ENCODE results near the gene AP1B1.
A peak's percentile ranks its signal among the peaks of the same experiment; 100 is the strongest.

AP1B1 gene

DNA sequence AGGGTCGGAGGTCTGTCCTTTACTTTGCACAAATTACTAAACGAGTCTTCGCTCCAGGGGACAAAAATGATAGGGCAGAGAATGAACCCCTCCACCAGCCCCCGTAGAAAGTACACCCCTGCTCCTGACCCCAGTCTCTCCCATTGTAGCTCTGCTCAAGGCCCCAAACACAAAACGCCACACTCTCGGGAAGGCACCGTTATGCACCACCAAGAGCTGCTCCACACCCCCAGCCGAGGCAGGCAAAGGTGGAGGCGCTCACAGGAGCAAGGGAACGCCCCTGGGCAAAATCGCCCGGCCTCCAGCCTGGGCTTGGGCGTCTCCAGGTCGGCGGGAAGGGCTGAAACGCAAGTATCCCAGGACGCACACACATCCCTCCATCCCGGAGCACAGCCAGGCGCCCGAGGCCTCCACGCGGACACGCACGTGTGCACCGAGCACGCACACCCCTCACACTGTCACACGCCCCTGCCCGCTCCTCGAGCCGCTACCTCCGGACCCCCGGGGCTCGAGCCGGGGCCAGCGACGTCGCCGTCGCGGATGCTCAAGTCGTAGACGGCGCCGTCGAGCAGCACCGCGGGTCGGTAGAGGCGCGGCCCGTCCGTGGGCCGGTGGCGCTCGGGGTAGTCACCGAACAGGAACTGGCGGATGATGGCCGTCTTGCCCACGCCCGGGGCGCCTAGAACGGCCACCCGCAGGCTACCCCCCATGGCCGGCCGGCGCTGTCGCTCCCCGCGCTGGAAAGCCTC lies 73.7 kb downstream of the AP1B1 start:
- intact Hi-C loops (cut with micrococcal nuclease), result loop anchor here (5.0 kb wide), 1 partner anchor 73 kb away; the partner anchor contains the start of gene AP1B1
- Mint-ChIP-seq H3K4me3 (peak overlapping the region; percentile 64), H3K27ac (peak overlapping the region; percentile 82), H3K27me3 (peaks cover 54% of the 10 kb centered on the region), H3K4me1 (ENCODE audit: low read depth) (peaks cover 66% of the 10 kb centered on the region), H3K9me3 (no peaks in the 10 kb centered on the region), H3K36me3 (ENCODE audit: low read depth) (peaks cover 79% of the 10 kb centered on the region)

DNA sequence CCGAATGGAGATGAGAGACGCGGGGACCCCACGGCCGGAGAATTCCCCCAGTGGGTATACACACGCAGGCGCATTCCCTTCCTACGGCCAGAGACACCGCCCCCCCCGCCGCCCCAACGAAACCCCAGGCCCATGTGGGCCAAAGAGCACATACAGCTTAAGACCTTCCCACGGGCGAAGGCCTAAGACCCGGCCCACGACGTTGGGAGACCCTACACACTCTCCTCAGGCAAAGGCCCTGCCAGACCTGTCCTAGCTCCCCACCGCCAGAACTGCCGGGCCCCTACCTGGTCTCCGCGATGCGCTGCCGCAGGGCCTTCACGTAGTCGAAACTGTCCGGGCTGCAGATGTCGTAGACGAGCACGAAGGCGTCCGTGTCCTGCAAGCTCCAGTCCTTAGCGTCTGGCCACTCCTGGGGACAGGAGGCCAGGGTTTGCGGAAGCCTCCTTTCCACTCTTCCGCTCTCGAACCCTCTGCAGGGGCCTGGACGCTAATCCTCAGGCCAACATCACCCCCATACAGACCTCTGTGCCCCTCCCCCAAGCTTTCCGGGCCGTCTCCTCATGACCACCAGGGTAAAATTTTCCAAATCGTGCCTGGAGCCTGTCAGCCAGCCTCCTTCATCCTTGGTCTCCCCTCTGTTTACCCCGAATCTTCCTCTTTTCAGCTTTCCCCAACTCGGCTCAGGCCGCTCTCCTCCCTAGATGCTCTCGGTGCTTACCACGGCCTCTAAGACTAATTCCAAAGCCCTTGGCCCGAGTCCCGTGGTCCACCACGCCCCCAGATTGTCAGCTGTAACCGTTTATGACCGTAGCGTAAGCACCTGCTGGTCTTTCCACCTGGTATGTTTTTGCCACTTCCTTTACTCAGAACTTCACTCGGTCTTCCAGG lies 74.5 kb downstream of the AP1B1 start:
- peaks cover 75% of the 10 kb centered on the region for H3K4me1 Mint-ChIP-seq (ENCODE audit: low read depth)
- no peaks in the 10 kb centered on the region for H3K9me3 Mint-ChIP-seq
- H3K27ac Mint-ChIP-seq, result peak overlapping the region; percentile 82
- H3K4me3 Mint-ChIP-seq, result peak overlapping the region; percentile 64
- H3K36me3 Mint-ChIP-seq (ENCODE audit: low read depth), result peaks cover 81% of the 10 kb centered on the region
- peaks cover 54% of the 10 kb centered on the region for H3K27me3 Mint-ChIP-seq
- intact Hi-C loops (cut with micrococcal nuclease), result loop anchor here (5.0 kb wide), 1 partner anchor 73 kb away; the partner anchor contains the start of gene AP1B1

DNA sequence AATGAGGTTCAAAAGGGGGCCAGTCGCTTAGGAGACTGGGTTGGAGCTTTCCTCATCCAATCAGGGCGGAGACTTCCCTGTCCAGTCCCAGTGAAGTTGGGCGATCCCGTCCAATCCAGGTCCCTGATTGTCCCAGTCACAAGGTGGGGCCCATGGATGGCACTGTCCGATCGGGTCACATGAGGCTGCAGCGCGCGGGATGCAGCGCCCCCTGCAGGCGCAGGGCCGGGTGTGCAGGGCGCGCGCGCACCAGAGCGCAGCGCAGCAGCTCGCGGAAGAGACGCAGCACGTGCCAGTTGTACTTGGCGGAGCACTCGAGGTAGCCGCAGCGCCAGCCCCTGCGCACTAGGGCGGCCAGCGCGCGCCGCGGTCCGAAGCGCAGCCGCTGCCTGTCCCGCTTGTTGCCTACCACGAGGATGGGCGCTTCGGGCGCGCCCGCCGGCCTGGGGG lies 75.2 kb downstream of the AP1B1 start:
- Mint-ChIP-seq H3K4me1 (ENCODE audit: low read depth) (peaks cover 81% of the 10 kb centered on the region), H3K9me3 (no peaks in the 10 kb centered on the region), H3K27me3 (peaks cover 50% of the 10 kb centered on the region), H3K36me3 (ENCODE audit: low read depth) (peaks cover 81% of the 10 kb centered on the region), H3K4me3 (peak overlapping the region; percentile 37), H3K27ac (peak overlapping the region; percentile 82)
- intact Hi-C loops (cut with micrococcal nuclease), result loop anchor here (5.0 kb wide), 1 partner anchor 74 kb away; the partner anchor contains the start of gene AP1B1

DNA sequence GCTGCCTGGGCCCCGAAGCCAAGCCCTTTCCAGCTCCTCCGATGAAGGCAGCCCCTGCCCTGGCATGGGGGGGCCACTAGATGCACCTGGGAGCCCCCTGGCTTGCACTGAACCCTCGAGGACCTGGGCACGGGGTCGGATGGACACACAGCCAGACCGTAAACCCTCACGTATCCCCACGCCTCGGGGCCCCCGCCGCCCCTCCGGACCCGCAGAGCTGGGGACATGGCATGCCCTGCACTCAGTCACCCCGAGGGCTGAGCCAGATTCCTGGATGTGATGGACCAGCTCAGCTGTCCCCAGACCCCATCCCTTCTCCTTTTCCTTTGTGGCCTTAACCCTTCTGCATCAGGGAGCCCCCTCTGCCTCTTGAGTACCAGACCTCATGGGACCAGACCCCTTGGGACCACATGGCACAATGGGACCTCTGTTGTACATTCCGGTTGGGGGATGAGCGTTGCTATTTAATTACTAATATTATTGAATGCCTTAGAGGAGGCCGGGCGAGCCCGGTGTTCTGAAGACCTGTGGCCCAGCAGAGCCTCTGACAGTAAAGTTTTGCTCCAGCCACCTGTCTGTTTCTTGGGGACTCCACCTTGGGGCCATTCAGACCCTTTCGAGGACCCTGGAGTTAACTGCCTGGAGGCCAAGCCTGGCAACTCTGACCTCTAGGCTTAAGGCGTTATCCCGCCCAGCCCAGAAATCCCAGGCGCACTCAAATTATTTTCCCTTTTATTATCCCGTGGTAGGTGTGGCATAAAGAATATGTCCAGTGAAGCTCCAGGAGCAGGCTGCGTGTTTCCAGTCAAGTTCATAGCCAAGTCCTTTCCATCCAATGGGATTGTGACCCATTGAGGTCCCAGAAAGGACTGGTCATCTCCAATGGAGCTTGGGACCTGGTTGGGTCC lies 75.9 kb downstream of the AP1B1 start:
- H3K4me3 Mint-ChIP-seq, result no peak overlapping the region
- intact Hi-C loops (cut with micrococcal nuclease), result loop anchor here (5.0 kb wide), 1 partner anchor 75 kb away; the partner anchor contains the start of gene AP1B1
- peaks cover 43% of the 10 kb centered on the region for H3K27me3 Mint-ChIP-seq
- peaks cover 88% of the 10 kb centered on the region for H3K4me1 Mint-ChIP-seq (ENCODE audit: low read depth)
- no peaks in the 10 kb centered on the region for H3K9me3 Mint-ChIP-seq
- H3K36me3 Mint-ChIP-seq (ENCODE audit: low read depth), result peaks cover 79% of the 10 kb centered on the region
- H3K27ac Mint-ChIP-seq, result peak overlapping the region; percentile 82

DNA sequence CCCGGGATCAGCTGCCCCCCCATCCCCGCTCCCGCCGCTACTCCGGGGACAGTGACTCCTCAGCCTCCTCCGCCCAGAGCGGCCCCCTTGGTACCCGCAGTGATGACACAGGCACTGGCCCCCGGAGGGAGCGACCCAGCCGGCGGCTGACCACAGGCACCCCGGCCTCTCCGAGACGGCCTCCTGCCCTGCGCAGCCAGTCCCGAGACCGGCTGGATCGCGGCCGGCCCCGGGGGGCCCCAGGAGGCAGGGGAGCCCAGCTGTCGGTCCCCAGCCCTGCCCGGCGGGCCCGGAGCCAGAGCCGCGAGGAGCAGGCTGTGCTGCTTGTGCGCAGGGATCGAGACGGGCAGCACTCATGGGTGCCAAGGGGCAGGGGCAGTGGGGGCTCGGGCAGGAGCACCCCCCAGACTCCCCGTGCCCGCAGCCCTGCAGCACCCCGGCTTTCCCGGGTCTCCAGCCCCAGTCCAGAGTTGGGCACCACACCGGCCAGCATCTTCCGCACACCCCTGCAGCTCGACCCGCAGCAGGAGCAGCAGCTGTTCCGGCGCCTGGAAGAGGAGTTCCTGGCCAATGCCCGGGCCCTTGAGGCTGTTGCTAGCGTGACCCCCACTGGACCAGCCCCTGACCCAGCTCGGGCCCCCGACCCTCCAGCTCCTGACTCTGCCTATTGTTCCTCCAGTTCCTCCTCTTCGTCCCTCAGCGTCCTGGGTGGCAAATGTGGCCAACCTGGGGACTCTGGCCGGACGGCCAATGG lies 76.7 kb downstream of the AP1B1 start:
- Mint-ChIP-seq H3K4me1 (ENCODE audit: low read depth) (peaks cover 84% of the 10 kb centered on the region), H3K27ac (peak overlapping the region; percentile 82), H3K9me3 (no peaks in the 10 kb centered on the region), H3K36me3 (ENCODE audit: low read depth) (peaks cover 75% of the 10 kb centered on the region), H3K4me3 (peak overlapping the region; percentile 26), H3K27me3 (peaks cover 34% of the 10 kb centered on the region)
- intact Hi-C loops (cut with micrococcal nuclease), result loop anchor here (2.0 to 5.0 kb wide), 2 partner anchors 43 to 76 kb away; partner anchors contain the start of genes AP1B1 and EWSR1

DNA sequence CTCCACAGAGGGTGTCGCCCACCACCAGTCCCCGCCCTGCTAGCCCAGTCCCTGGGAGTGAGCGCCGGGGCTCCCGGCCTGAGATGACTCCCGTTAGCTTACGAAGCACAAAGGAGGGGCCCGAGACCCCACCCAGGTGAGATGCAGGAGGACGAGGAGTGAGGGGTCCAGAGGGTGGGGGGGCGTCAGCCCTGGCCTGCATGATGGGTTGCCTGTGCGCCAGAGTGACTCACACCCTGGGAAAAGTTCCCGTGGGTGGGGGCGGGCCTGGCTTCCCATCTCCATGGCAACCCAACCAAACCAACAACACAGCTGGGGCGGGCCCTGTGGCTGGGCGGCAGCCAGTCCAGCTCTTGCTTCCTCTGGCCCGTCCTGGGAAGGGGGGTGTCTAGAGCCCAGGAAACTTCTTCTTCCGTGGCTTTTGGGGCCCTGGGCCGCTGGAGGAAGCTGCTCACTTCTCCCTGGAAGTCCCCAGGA lies 77.5 kb downstream of the AP1B1 start:
- Mint-ChIP-seq H3K27me3 (peaks cover 27% of the 10 kb centered on the region), H3K4me3 (peak overlapping the region; percentile 26), H3K27ac (peak overlapping the region; percentile 82), H3K4me1 (ENCODE audit: low read depth) (peaks cover 81% of the 10 kb centered on the region), H3K36me3 (ENCODE audit: low read depth) (peaks cover 73% of the 10 kb centered on the region), H3K9me3 (no peaks in the 10 kb centered on the region)
- intact Hi-C loops (cut with micrococcal nuclease), result loop anchor here (2.0 to 5.0 kb wide), 2 partner anchors 42 to 76 kb away; partner anchors contain the start of genes AP1B1 and EWSR1

DNA sequence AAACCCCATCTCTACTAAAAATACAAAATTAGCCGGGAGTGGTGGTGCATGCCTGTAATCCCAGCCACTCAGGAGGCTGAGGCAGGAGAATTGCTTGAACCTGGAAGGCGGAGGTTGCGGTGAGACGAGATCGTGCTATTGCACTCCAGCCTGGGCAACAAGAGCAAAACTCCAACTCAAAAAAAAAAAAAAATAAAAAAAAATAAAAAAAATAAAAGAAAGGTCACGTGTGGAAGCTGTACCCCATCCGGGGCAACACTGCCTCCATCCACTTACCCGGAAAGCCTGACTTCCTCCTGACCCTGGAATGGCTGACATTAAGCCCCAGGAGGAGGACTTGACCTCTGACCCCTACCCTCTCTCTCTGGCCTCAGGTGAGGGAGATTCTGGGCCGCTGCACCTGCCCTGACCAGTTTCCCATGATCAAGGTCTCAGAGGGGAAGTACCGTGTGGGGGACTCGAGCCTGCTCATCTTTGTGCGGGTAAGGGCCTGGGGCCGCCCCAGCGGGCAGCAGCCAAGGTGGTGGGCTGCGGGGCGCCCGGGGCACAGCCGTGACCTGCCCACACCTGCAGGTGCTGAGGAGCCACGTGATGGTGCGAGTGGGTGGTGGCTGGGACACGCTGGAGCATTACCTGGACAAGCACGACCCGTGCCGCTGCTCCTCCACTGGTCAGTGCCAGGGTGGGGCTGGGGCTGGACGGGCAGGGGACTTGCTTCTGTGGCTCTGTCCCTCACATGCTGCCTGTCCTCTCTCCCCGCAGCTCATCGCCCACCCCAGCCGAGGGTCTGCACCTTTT lies 78.1 kb downstream of the AP1B1 start:
- peaks cover 86% of the 10 kb centered on the region for H3K4me1 Mint-ChIP-seq (ENCODE audit: low read depth)
- H3K4me3 Mint-ChIP-seq, result no peak overlapping the region
- H3K27me3 Mint-ChIP-seq, result peaks cover 29% of the 10 kb centered on the region
- no peaks in the 10 kb centered on the region for H3K9me3 Mint-ChIP-seq
- peaks cover 73% of the 10 kb centered on the region for H3K36me3 Mint-ChIP-seq (ENCODE audit: low read depth)
- H3K27ac Mint-ChIP-seq, result peak overlapping the region; percentile 82
- intact Hi-C loops (cut with micrococcal nuclease), result loop anchor here (2.0 to 5.0 kb wide), 2 partner anchors 41 to 77 kb away; partner anchors contain the start of genes AP1B1 and EWSR1

DNA sequence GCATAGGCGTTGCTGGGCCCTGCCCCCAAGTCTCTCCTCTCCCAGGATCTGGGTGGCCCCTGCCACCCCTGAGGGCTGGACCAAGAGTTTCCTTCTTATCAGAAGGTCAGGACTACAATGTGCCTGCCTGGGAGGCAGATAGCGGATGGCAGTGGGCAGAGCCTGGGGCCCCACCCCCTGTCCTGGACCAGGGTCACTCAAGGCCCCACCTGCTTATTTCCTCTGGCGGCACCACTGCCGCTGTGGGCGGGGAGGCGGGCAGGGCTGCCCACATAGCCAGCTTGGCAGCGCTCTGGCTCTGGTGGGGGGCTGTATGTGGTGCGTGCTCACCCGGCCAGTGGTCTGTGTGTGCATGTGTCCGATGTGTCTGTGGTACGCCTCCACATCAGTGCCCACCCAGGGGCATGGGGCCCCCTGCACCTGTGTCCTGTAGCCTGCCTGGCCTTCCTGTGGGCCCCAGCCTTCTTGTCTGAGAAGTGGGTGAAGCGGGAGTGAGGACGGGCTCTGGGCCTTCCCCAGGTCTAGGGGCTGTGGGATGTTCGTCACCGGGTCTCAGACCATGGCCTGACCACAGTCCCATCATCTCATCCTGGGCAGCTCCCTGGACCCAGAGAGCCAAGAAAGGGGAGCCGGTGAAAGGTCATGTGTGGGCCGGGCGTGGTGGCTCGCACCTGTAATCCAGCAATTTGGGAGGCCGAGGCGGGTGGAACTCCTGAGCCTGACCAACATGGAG lies 78.9 kb downstream of the AP1B1 start:
- peaks cover 90% of the 10 kb centered on the region for H3K4me1 Mint-ChIP-seq (ENCODE audit: low read depth)
- intact Hi-C loops (cut with micrococcal nuclease), result loop anchor here (2.0 to 5.0 kb wide), 2 partner anchors 41 to 78 kb away; partner anchors contain the start of genes AP1B1 and EWSR1
- H3K4me3 Mint-ChIP-seq, result peak overlapping the region; percentile 58
- peaks cover 69% of the 10 kb centered on the region for H3K36me3 Mint-ChIP-seq (ENCODE audit: low read depth)
- peak overlapping the region; percentile 82 for H3K27ac Mint-ChIP-seq
- H3K9me3 Mint-ChIP-seq, result no peaks in the 10 kb centered on the region
- H3K27me3 Mint-ChIP-seq, result peaks cover 32% of the 10 kb centered on the region

DNA sequence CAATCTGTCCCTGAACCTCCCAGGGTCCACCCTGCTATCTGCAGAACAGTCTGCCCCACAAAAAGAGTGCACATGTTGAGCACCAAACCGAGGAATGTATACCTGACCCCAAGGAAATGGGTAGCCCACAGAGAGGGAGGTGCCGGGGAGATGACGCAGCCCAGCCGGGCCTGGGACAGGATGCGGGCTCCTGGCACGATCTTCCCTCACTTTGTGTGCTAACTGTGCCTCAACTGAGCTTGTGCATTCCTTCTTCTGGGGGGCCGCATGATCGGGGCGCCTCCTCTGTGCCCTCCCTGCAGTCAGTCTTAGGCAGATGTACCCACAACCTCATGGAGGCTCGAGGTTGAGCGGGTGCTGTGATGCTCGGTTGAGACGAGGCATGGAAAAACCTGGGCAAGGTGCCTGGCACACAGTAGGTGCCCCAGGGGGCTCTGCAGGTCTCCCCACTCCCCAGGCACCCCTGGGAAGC lies 79.5 kb downstream of the AP1B1 start:
- Mint-ChIP-seq H3K4me3 (peak overlapping the region; percentile 58), H3K27ac (peak overlapping the region; percentile 82), H3K27me3 (peaks cover 25% of the 10 kb centered on the region), H3K4me1 (ENCODE audit: low read depth) (peaks cover 90% of the 10 kb centered on the region), H3K36me3 (ENCODE audit: low read depth) (peaks cover 63% of the 10 kb centered on the region), H3K9me3 (no peaks in the 10 kb centered on the region)
- intact Hi-C loops (cut with micrococcal nuclease), result no loop called here

DNA sequence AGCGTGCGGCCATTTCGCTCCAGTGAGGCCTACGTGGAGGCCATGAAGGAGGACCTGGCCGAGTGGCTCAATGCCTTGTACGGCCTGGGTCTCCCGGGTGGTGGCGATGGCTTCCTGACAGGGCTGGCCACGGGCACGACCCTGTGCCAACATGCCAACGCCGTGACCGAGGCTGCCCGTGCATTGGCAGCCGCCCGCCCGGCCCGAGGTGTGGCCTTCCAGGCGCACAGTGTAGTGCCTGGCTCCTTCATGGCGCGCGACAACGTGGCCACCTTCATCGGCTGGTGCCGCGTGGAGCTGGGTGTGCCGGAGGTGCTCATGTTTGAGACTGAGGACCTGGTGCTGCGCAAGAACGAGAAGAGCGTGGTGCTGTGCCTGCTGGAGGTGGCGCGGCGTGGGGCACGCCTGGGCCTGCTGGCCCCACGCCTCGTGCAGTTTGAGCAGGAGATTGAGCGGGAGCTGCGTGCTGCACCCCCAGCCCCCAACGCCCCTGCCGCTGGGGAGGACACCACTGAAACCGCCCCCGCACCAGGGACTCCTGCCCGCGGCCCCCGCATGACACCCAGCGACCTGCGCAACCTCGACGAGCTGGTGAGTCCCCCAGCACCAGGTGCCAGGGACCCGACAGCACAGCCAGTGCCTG lies 80.1 kb downstream of the AP1B1 start:
- H3K4me3 Mint-ChIP-seq, result peak overlapping the region; percentile 58
- H3K27ac Mint-ChIP-seq, result peak overlapping the region; percentile 82
- intact Hi-C loops (cut with micrococcal nuclease), result no loop called here
- H3K4me1 Mint-ChIP-seq (ENCODE audit: low read depth), result peaks cover 90% of the 10 kb centered on the region
- peaks cover 20% of the 10 kb centered on the region for H3K27me3 Mint-ChIP-seq
- H3K36me3 Mint-ChIP-seq (ENCODE audit: low read depth), result peaks cover 57% of the 10 kb centered on the region
- H3K9me3 Mint-ChIP-seq, result no peaks in the 10 kb centered on the region

Data from dendritic cell treated with granulocyte-macrophage colony-stimulating factor and Interleukin-4, amounts not matched to agents 40 ng/mL and 50 ng/mL, for 4 days (primary cell).